Natural killer cell (primary cell): Measurements from ENCODE around the gene BAK1. TPM values are rescaled to one million over a fixed set of nuclear protein-coding genes. Genes with fewer than 3 reads are reported as not detected.

ENCODE experiments used
- total RNA-seq, 4 donors: library from RNA; stranded (reverse); fragments of 120-200 nt in 1 of 4; gene quantifications; one replicate each; pipeline versions ENCODE4 v1.2.3 to v1.2.4, GENCODE V29; 2013 to 2022

BAK1 gene
- total RNA-seq, 3 donors from 2014 or later (not counting 1 experiment from before 2014, with no cell fraction given), result 36.3 to 49.8 (median 40.7) TPM

Other genes starting within 250 kb of the BAK1 start
- 1 to 10 TPM; 2.7 to 4.6 (median 3.3) TPM for gene KIFC1, start 188.5 kb downstream of the BAK1 start, total RNA-seq
- gene PHF1, start 169.3 kb downstream of the BAK1 start, total RNA-seq, result 100 to 1,000 TPM; 262 to 392 (median 322) TPM
- gene CUTA, start 162.2 kb downstream of the BAK1 start, total RNA-seq, result 100 to 1,000 TPM; 166 to 186 (median 184) TPM
- 10 to 100 TPM; 43.5 to 61.6 (median 55.8) TPM for gene SYNGAP1, start 160.2 kb downstream of the BAK1 start, total RNA-seq
- 1 to 10 TPM; 3.8 to 5.1 (median 3.9) TPM for gene ZBTB9, start 125.7 kb downstream of the BAK1 start, total RNA-seq
- gene ITPR3, start 41.0 kb upstream of the BAK1 start, total RNA-seq, result 10 to 100 TPM; 45.5 to 66.7 (median 46.0) TPM
- 10 to 100 TPM; 15.8 to 19.6 (median 16.5) TPM for gene UQCC2, start 131.4 kb upstream of the BAK1 start, total RNA-seq
- not detected for gene IP6K3, start 166.6 kb upstream of the BAK1 start, total RNA-seq
- gene LEMD2, start 208.9 kb upstream of the BAK1 start, total RNA-seq, result 100 to 1,000 TPM; 109 to 133 (median 121) TPM
- not detected for gene MLN, start 223.7 kb upstream of the BAK1 start, total RNA-seq